GM23248 (cell line): ENCODE data around the gene PLPP6. TPM values are rescaled to one million over a fixed set of nuclear protein-coding genes. Genes with fewer than 3 reads are reported as not detected.

Source experiments
- DNase-seq: peaks from one replicate; pipeline ENCODE4 v3.0.0-alpha.2; 2015
- H2AFZ ChIP-seq: fragments of 200-600 bp; sonication (generic); 2 replicates; pipeline ENCODE4 v1.6.1; 2016; ENCODE audit warnings: antibody characterized with exemption
- H3F3A ChIP-seq: fragments of 200-600 bp; sonication (generic); 2 replicates; pipeline ENCODE4 v1.6.1; 2016; ENCODE audit warnings: mild to moderate bottlenecking, antibody characterized with exemption, mixed run types; ENCODE audit not compliant: insufficient read depth
- H3K27ac ChIP-seq: fragments of 200-600 bp; sonication (generic); 2 replicates; pipeline ENCODE4 v1.5.1; 2016; ENCODE audit warnings: mild to moderate bottlenecking
- H3K27me3 ChIP-seq: fragments of 200-600 bp; sonication (generic); replicated peaks from 2 replicates; pipeline ENCODE4 v1.6.1; 2016; ENCODE audit warnings: mild to moderate bottlenecking; ENCODE audit not compliant: insufficient read depth
- H3K36me3 ChIP-seq: fragments of 200-600 bp; sonication (generic); 2 replicates; pipeline ENCODE4 v1.6.1; 2016; ENCODE audit warnings: low read depth, mild to moderate bottlenecking
- H3K4me1 ChIP-seq: fragments of 200-600 bp; sonication (generic); 2 replicates; pipeline ENCODE4 v1.6.1; 2016; ENCODE audit warnings: mild to moderate bottlenecking; ENCODE audit not compliant: insufficient read depth
- H3K4me2 ChIP-seq: fragments of 200-600 bp; sonication (generic); one replicate; pipeline ENCODE4 v1.6.1; 2016; ENCODE audit warnings: mild to moderate bottlenecking; ENCODE audit not compliant: unreplicated experiment
- H3K4me3 ChIP-seq: fragments of 200-600 bp; sonication (generic); 2 replicates; pipeline ENCODE4 v1.5.1; 2016; ENCODE audit warnings: mild to moderate bottlenecking
- H3K79me2 ChIP-seq: fragments of 200-600 bp; sonication (generic); 2 replicates; pipeline ENCODE4 v1.6.1; 2016; ENCODE audit warnings: mild to moderate bottlenecking; ENCODE audit not compliant: insufficient read depth
- H3K9ac ChIP-seq: fragments of 200-600 bp; sonication (generic); 2 replicates; pipeline ENCODE4 v1.6.1; 2016; ENCODE audit warnings: mild to moderate bottlenecking
- H3K9me2 ChIP-seq: fragments of 200-600 bp; sonication (generic); 2 replicates; pipeline ENCODE4 v1.6.1; 2016; ENCODE audit warnings: mixed run types, mild to moderate bottlenecking, moderate library complexity; ENCODE audit not compliant: insufficient read depth
- H3K9me3 ChIP-seq: fragments of 200-600 bp; sonication (generic); one replicate; pipeline ENCODE4 v1.6.1; 2017; ENCODE audit warnings: low read depth
- H4K20me1 ChIP-seq: fragments of 200-600 bp; sonication (generic); 2 replicates; pipeline ENCODE4 v1.6.0; 2016; ENCODE audit not compliant: insufficient read depth
- EZH2 ChIP-seq: fragments of 200-600 bp; sonication (generic); IDR thresholded peaks from 2 replicates; pipeline ENCODE4 v1.6.1; 2018; ENCODE audit warnings: antibody characterized with exemption, mild to moderate bottlenecking; ENCODE audit not compliant: insufficient read depth, poor library complexity, severe bottlenecking
- EZH2phosphoT487 ChIP-seq: fragments of 200-600 bp; sonication (generic); IDR thresholded peaks from 2 replicates; pipeline ENCODE4 v1.6.1; 2018; ENCODE audit warnings: antibody characterized with exemption, moderate library complexity, mild to moderate bottlenecking, low read depth; ENCODE audit not compliant: insufficient read depth
- WGBS, 2 experiments: methylation state at CpG; one replicate each; pipeline ENCODE4 v1.1.6; 2015 to 2017; ENCODE audit warnings: low lambda C conversion rate in 2 of 2, low coverage in 1 of 2; ENCODE audit errors: missing lambda C conversion rate in 2 of 2; 5-methylcytosine and 5-hydroxymethylcytosine counted together
- in situ Hi-C: fragments of 300-500 bp; cut with MboI; formaldehyde crosslinking; loops from 2 replicates; pipeline ENCODE4 v1.15.0; 2020
- polyA plus RNA-seq: library from polyadenylated mRNA; unstranded; fragments of >200 nt; fragmentation: Nextera tagmentation; extraction: Ambion mirVana; gene quantifications from 2 replicates; pipeline ENCODE4 v1.2.1, GENCODE V29; 2016
- total RNA-seq: library from RNA; depleted of rRNA; stranded (reverse); fragments of >200 nt; shearing (Covaris generic); gene quantifications from 2 replicates; pipeline ENCODE4 v1.2.3, GENCODE V29; 2014; rRNA removed

The PLPP6 gene
- total and polyA plus RNA-seq, 2 experiments from 2014 or later, result 7.4 to 7.9 TPM

DNA sequence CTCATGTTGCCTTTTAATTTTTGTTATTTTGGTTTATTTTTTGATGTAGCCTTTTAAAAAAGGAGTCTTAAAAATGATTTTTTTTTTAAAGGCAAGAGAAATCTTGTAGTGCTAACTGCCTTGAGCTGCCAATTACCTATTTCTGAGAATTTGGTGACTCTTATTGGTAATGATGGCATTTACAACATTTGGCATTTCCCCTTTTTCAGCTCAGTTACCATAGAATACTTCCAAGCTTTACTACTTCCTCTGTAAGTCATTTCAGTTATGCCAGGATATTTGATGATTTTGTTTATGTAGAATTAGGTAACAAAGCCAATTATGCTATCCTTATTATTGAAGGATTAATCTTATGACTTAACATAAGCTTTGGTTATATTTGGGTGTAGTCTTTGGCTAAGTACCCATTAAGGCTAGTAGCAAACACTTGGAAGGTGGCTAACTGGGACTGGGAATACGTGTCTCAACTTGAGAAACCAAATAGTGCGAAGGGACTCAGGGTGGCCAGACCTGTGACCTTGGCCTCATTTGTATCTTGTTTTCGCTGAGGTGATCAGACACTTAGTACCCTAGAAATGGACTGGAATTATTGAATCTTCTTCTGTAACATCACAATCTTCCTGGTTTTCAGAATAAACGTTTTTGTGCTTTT, 45.0 kb downstream of the PLPP6 start:
- Histone ChIP-seq H3K27ac (no peak overlapping the region), H3F3A (peaks cover 15% of the 10 kb centered on the region), H3K4me2 (no peak overlapping the region), H3K9me2 (no peaks in the 10 kb centered on the region), H3K36me3 (peaks cover 48% of the 10 kb centered on the region), H3K9me3 (no peaks in the 10 kb centered on the region), H3K4me1 (peaks cover 15% of the 10 kb centered on the region), H3K79me2 (no peaks in the 10 kb centered on the region), H3K9ac (no peak overlapping the region), H3K27me3 (no peaks in the 10 kb centered on the region), H2AFZ (no peak overlapping the region), H4K20me1 (no peaks in the 10 kb centered on the region; the same call in 1 of the 2 replicates), H3K4me3 (no peak overlapping the region)
- in situ Hi-C loops, result no loop called here
- no peak for TF ChIP-seq EZH2phosphoT487
- TF ChIP-seq EZH2, result no peak
- WGBS, 2 experiments, result 75 to 80% methylated on average over 4 of the region's 4 CpGs
- DNase-seq, result no peak

DNA sequence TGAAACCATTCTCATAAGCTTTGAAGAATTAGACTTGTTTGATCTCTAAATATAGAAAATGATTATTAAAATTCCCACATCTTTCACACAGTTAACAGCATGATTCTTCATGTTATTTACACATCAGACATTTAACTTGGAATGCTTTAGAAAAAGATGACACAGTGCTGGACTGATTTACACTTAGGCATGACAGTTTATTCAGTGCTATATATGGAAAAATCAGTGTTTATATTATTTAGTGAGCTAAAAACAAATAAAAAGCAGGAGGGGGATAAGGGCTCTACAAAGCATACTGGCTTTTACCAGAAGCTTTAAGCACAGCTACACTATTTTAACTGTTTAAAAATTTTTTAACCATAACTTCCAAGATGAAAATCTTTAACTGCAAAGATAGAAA, 47.3 kb downstream of the PLPP6 start:
- no peak overlapping the region for H3K27ac ChIP-seq
- peaks cover 8% of the 10 kb centered on the region for H3K4me1 ChIP-seq
- H3K4me3 ChIP-seq, result no peak overlapping the region
- H4K20me1 ChIP-seq, result no peaks in the 10 kb centered on the region; the same call in 1 of the 2 replicates
- no peaks in the 10 kb centered on the region for H3K79me2 ChIP-seq
- H3K9me2 ChIP-seq, result no peaks in the 10 kb centered on the region
- TF ChIP-seq EZH2phosphoT487 (no peak), EZH2 (no peak)
- no peak overlapping the region for H3K4me2 ChIP-seq
- H3F3A ChIP-seq, result peaks cover 4% of the 10 kb centered on the region
- no peak for DNase-seq
- H3K9me3 ChIP-seq, result no peaks in the 10 kb centered on the region
- in situ Hi-C loops, result no loop called here
- H3K36me3 ChIP-seq, result peaks cover 47% of the 10 kb centered on the region
- H3K9ac ChIP-seq, result no peak overlapping the region
- H3K27me3 ChIP-seq, result no peaks in the 10 kb centered on the region
- H2AFZ ChIP-seq, result no peak overlapping the region

DNA sequence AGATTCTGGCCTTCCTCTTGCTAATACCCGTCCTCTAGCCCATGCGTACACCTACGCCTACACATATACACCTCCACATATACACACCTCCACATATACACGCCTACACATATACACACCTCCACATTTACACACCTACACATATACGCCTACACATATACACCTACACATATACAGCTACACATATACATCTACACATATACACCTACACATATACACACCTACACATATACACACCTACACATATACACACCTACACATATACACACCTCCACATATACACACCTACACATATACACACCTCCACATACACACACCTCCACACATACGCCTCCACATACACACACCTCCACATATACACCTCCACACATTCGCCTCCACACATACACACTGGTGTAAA, 51.8 kb downstream of the PLPP6 start:
- H4K20me1 ChIP-seq, result no peaks in the 10 kb centered on the region; the same call in 1 of the 2 replicates
- no peak overlapping the region for H3K4me3 ChIP-seq
- H3K27ac ChIP-seq, result no peak overlapping the region
- H3K27me3 ChIP-seq, result no peaks in the 10 kb centered on the region
- H3F3A ChIP-seq, result peaks cover 8% of the 10 kb centered on the region
- H3K9me2 ChIP-seq, result no peaks in the 10 kb centered on the region
- H3K36me3 ChIP-seq, result peaks cover 37% of the 10 kb centered on the region
- H3K4me2 ChIP-seq, result no peak overlapping the region
- 56 to 59% methylated on average over 7 of the region's 7 CpGs for WGBS, 2 experiments
- TF ChIP-seq EZH2 (no peak), EZH2phosphoT487 (no peak)
- DNase-seq, result no peak
- H3K4me1 ChIP-seq, result 0 out of 2 replicates have a peak, but pooled peaks cover 6% of the 10 kb centered on the region
- no peak overlapping the region for H3K9ac ChIP-seq
- H3K79me2 ChIP-seq, result no peaks in the 10 kb centered on the region
- in situ Hi-C loops, result no loop called here
- no peak overlapping the region for H2AFZ ChIP-seq
- no peaks in the 10 kb centered on the region for H3K9me3 ChIP-seq

DNA sequence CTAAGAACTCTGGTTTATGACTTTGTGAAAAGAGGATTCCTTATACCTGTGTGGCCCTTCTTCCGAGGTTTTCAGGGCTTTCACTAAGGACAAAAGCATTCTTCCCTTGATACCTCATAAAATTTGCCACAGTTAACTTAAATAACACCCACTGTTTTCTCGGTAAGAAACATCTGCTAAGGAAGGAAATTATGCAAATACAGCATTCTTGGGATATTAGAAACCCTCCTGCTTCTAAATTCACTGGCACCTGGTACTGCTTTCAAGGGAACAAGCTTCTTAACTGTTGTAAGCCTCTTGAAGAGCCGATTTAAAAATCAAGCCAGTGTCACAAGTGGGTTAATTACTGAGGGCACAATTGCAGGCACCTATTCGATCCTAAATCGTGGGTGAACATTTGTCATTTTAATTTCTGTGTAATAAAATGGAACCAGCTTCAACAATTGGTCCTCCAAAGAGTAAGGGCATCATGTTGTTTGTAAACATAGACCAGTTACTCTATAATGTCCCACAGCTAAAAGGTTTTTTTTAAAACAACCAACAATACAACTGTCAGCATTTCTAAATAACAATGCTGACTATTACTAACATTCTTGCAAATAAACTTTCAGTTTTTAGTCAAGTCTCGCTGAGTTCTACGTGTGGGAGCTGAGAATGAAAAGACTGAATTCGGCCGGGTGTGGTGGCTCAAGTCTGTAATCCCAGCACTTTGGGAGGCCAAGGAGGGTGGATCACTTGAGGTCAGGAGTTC, 52.3 kb downstream of the PLPP6 start:
- no peak overlapping the region for H3K4me3 ChIP-seq
- H3K4me2 ChIP-seq, result no peak overlapping the region
- WGBS, 2 experiments, result 72 to 74% methylated on average over 9 of the region's 9 CpGs
- no peaks in the 10 kb centered on the region for H3K9me2 ChIP-seq
- no peak overlapping the region for H3K9ac ChIP-seq
- in situ Hi-C loops, result no loop called here
- no peaks in the 10 kb centered on the region for H4K20me1 ChIP-seq
- no peak overlapping the region for H3K27ac ChIP-seq
- no peak for TF ChIP-seq EZH2phosphoT487
- 0 out of 2 replicates have a peak, but pooled peaks cover 6% of the 10 kb centered on the region for H3K4me1 ChIP-seq
- no peaks in the 10 kb centered on the region for H3K9me3 ChIP-seq
- H3K79me2 ChIP-seq, result no peaks in the 10 kb centered on the region
- no peaks in the 10 kb centered on the region for H3K27me3 ChIP-seq
- DNase-seq, result peak; percentile 47
- no peak overlapping the region for H2AFZ ChIP-seq
- peaks cover 38% of the 10 kb centered on the region for H3K36me3 ChIP-seq
- H3F3A ChIP-seq, result peaks cover 8% of the 10 kb centered on the region

Other genes with a start within 250 kb of the PLPP6 start
- 45.4 and 47.6 TPM in 2 replicates for gene SLC1A1, start 171.8 kb upstream of the PLPP6 start, total RNA-seq
- 34.6 and 36.3 TPM in 2 replicates for gene SLC1A1, start 171.8 kb upstream of the PLPP6 start, polyA plus RNA-seq
- 0.65 and 1.0 TPM in 2 replicates for gene SPATA6L, start 4.2 kb downstream of the PLPP6 start, total RNA-seq
- gene SPATA6L, start 4.2 kb downstream of the PLPP6 start, polyA plus RNA-seq, result 0.69 and 1.4 TPM in 2 replicates
- gene CDC37L1, start 17.3 kb downstream of the PLPP6 start, total RNA-seq, result 26.2 and 32.2 TPM in 2 replicates
- gene CDC37L1, start 17.3 kb downstream of the PLPP6 start, polyA plus RNA-seq, result 24.3 and 26.4 TPM in 2 replicates
- 58.4 and 62.8 TPM in 2 replicates for gene AK3, start 78.9 kb downstream of the PLPP6 start, total RNA-seq
- 80.4 and 83.2 TPM in 2 replicates for gene AK3, start 78.9 kb downstream of the PLPP6 start, polyA plus RNA-seq
- gene RCL1, start 130.7 kb downstream of the PLPP6 start, total RNA-seq, result 4.0 and 7.8 TPM in 2 replicates
- 6.9 and 7.7 TPM in 2 replicates for gene RCL1, start 130.7 kb downstream of the PLPP6 start, polyA plus RNA-seq